ENCODE measurements around the gene JPH3.

GRCh38 chr16:87741700-87742415, 139.6 kb downstream of the JPH3 start:
- TF ChIP-seq EP300 (IDR thresholded peaks at IDR 0.05) (no peak), CTCF (IDR thresholded peaks at IDR 0.05) (no peak), POLR2A (IDR thresholded peaks at IDR 0.05) (no peak)

Data from sigmoid colon (tissue), 4 donors.